Keratinocyte (primary cell): ENCODE measurements around the gene WNT9A. TPM values are rescaled to one million over a fixed set of nuclear protein-coding genes. Genes with fewer than 3 reads are reported as not detected.

Experiments used
- DNase-seq: peaks from one replicate; pipeline ENCODE4 v3.0.0-alpha.2; 2011; ENCODE audit warnings: low read depth, missing footprints, low spot score
- FAIRE-seq: peaks from 2 replicates; lab custom pipeline; 2011; peaks lifted over from hg19 to GRCh38; lab: Jason Lieb, UNC
- H2AFZ ChIP-seq: 2 replicates; pipeline ENCODE4 v1.6.0; 2012; ENCODE audit warnings: low read length, control low read depth, inconsistent platforms; ENCODE audit not compliant: control insufficient read depth
- H3K27ac ChIP-seq: 2 replicates; pipeline ENCODE4 v1.5.1; 2011; ENCODE audit warnings: low read length; ENCODE audit not compliant: control insufficient read depth, insufficient read depth
- H3K27me3 ChIP-seq: 3 replicates; pipeline ENCODE4 v1.6.0; 2011; ENCODE audit warnings: low read length; ENCODE audit not compliant: control insufficient read depth, insufficient read depth; ENCODE audit errors: extremely low read depth
- H3K36me3 ChIP-seq, 2 experiments: 2 replicates in 1 of 2; 3 replicates in 1 of 2; pipeline ENCODE4 v1.5.1; 2011; ENCODE audit warnings: low read length in 2 of 2, mild to moderate bottlenecking in 1 of 2; ENCODE audit not compliant: control insufficient read depth in 2 of 2, insufficient read depth in 2 of 2; ENCODE audit errors: extremely low read depth in 1 of 2
- H3K4me1 ChIP-seq: 3 replicates; pipeline ENCODE4 v1.5.1; 2011; ENCODE audit warnings: low read length; ENCODE audit not compliant: control insufficient read depth, insufficient read depth; ENCODE audit errors: extremely low read depth
- H3K4me2 ChIP-seq: 3 replicates; pipeline ENCODE4 v1.6.0; 2011; ENCODE audit warnings: low read depth, low read length; ENCODE audit not compliant: control insufficient read depth, insufficient read depth; ENCODE audit errors: extremely low read depth
- H3K4me3 ChIP-seq, 3 experiments: fragments of 200-600 bp in 1 of 3; sonication (generic) in 1 of 3; 2 replicates in 2 of 3; 3 replicates in 1 of 3; pipeline ENCODE4 v1.5.1; 2011 to 2016; ENCODE audit warnings: low read length in 3 of 3, mild to moderate bottlenecking in 3 of 3, control low read depth in 2 of 3, inconsistent platforms in 1 of 3, low read depth in 1 of 3, mixed read lengths in 1 of 3, mixed run types in 1 of 3, moderate library complexity in 1 of 3; ENCODE audit not compliant: control insufficient read depth in 2 of 3, insufficient read depth in 2 of 3; ENCODE audit errors: extremely low read depth in 1 of 3
- H3K79me2 ChIP-seq: 2 replicates; pipeline ENCODE4 v1.6.0; 2012; ENCODE audit warnings: low read length; ENCODE audit not compliant: control insufficient read depth, insufficient read depth
- H3K9ac ChIP-seq: 3 replicates; pipeline ENCODE4 v1.6.0; 2011; ENCODE audit warnings: low read length; ENCODE audit not compliant: control insufficient read depth, insufficient read depth; ENCODE audit errors: extremely low read depth
- H3K9me1 ChIP-seq: 3 replicates; pipeline ENCODE4 v1.6.0; 2011; ENCODE audit warnings: low read length; ENCODE audit not compliant: control insufficient read depth, insufficient read depth; ENCODE audit errors: extremely low read depth
- H3K9me3 ChIP-seq: 2 replicates; pipeline ENCODE4 v1.5.1; 2012; ENCODE audit warnings: low read depth, low read length; ENCODE audit not compliant: control insufficient read depth
- H4K20me1 ChIP-seq: 3 replicates; pipeline ENCODE4 v1.6.0; 2011; ENCODE audit warnings: low read length; ENCODE audit not compliant: control insufficient read depth, insufficient read depth; ENCODE audit errors: extremely low read depth
- CTCF ChIP-seq, 3 experiments: IDR thresholded peaks in 1 of 3; conservative IDR thresholded peaks in 1 of 3; optimal IDR thresholded peaks in 1 of 3; 2 replicates in 2 of 3; 3 replicates in 1 of 3; pipeline versions ENCODE3 to v1.5.1; 2011; ENCODE audit warnings: low read length in 3 of 3, mild to moderate bottlenecking in 3 of 3, moderate library complexity in 2 of 3, control low read depth in 1 of 3, inconsistent platforms in 1 of 3; ENCODE audit not compliant: insufficient read depth in 2 of 3; ENCODE audit errors: extremely low read depth in 1 of 3
- EZH2 ChIP-seq: IDR thresholded peaks from one replicate; pipeline ENCODE4 v1.6.1; 2012; ENCODE audit warnings: inconsistent platforms, mild to moderate bottlenecking, low read length, moderate library complexity
- dilution Hi-C: fragments of 300-500 bp; cut with MboI; formaldehyde crosslinking; loops from one replicate; pipeline ENCODE4 v1.7.0; 2020; ENCODE audit warnings: low sequenced_read_pairs; ENCODE audit not compliant: extremely low pct_ligation_motif_present
- polyA plus RNA-seq, 5 experiments: library from polyadenylated mRNA; depleted of rRNA in 3 of 5; stranded (reverse) in 3 of 5; stranded (forward) in 1 of 5; unstranded in 1 of 5; fragments of >200 nt; gene quantifications; 1 replicate in 1 of 5; 2 replicates in 3 of 5; 3 replicates in 1 of 5; pipeline versions ENCODE4 v1.2.1 to v1.2.3, GENCODE V29; 2011 to 2012; ENCODE audit warnings: missing spikeins in 2 of 5, low read depth in 1 of 5, low replicate concordance in 1 of 5

The WNT9A gene
- polyA plus RNA-seq, 1 donor (not counting 4 experiments of a cell fraction or from before 2014, with no cell fraction given): 1.7 TPM

- H3K9me1 ChIP-seq: no peaks in the 10 kb centered on the region
- peaks cover 25% of the 10 kb centered on the region for H3K4me1 ChIP-seq
- no peak overlapping the region for H3K4me3 ChIP-seq
- no peak for TF ChIP-seq EZH2
- no peak for TF ChIP-seq CTCF (optimal IDR thresholded peaks at IDR 0.05 in 1 of 3, IDR thresholded peaks at IDR 0.05 in 1 of 3, conservative IDR thresholded peaks at IDR 0.05 in 1 of 3; ENCODE audit: extremely low read depth in 1 of 3, insufficient read depth in 2 of 3, low read length in 3 of 3)
- no peak overlapping the region for H3K9ac ChIP-seq
- H4K20me1 ChIP-seq: peaks cover 3% of the 10 kb centered on the region
- H3K79me2 ChIP-seq: no peaks in the 10 kb centered on the region
- dilution Hi-C loops: no loop called here
- no peak for DNase-seq
- H3K4me2 ChIP-seq: no peak overlapping the region
- H3K9me3 ChIP-seq: no peaks in the 10 kb centered on the region
- no peaks in the 10 kb centered on the region for H3K27me3 ChIP-seq
- no peak overlapping the region for H2AFZ ChIP-seq
- FAIRE-seq: no peak
- H3K36me3 ChIP-seq: no peaks in the 10 kb centered on the region
- H3K27ac ChIP-seq: no peak overlapping the region
These were observed 34.9 kb downstream of the WNT9A start for GRCh38 chr1:227912866-227913265.

GRCh38 chr1:227911376-227911775, 36.4 kb downstream of the WNT9A start:
- Histone ChIP-seq H2AFZ (no peak overlapping the region), H3K4me1 (peaks cover 24% of the 10 kb centered on the region), H3K9me1 (no peaks in the 10 kb centered on the region), H4K20me1 (no peaks in the 10 kb centered on the region), H3K36me3 (no peaks in the 10 kb centered on the region), H3K4me2 (no peak overlapping the region), H3K9me3 (no peaks in the 10 kb centered on the region), H3K4me3 (no peak overlapping the region), H3K27me3 (no peaks in the 10 kb centered on the region), H3K79me2 (no peaks in the 10 kb centered on the region), H3K27ac (no peak overlapping the region), H3K9ac (no peak overlapping the region)
- TF ChIP-seq EZH2: no peak
- no peak for TF ChIP-seq CTCF (optimal IDR thresholded peaks at IDR 0.05 in 1 of 3, IDR thresholded peaks at IDR 0.05 in 1 of 3, conservative IDR thresholded peaks at IDR 0.05 in 1 of 3; ENCODE audit: extremely low read depth in 1 of 3, insufficient read depth in 2 of 3, low read length in 3 of 3)
- DNase-seq: no peak
- dilution Hi-C loops: no loop called here
- no peak for FAIRE-seq
